ENCODE measurements around the gene ZBED4.

- TF ChIP-seq SUZ12 (IDR thresholded peaks at IDR 0.05; ENCODE audit: extremely low read depth, insufficient read depth, insufficient read length) (no peak), YY1 (IDR thresholded peaks at IDR 0.05; ENCODE audit: insufficient read depth, insufficient read length) (no peak), ZNF274 (IDR thresholded peaks at IDR 0.05; ENCODE audit: low read depth, low read length) (no peak)
Measured at GRCh38 chr22:49896201-49896600, 42.6 kb downstream of the ZBED4 start.
